ENCODE results near the gene CACNA1D.

CACNA1D gene

DNA sequence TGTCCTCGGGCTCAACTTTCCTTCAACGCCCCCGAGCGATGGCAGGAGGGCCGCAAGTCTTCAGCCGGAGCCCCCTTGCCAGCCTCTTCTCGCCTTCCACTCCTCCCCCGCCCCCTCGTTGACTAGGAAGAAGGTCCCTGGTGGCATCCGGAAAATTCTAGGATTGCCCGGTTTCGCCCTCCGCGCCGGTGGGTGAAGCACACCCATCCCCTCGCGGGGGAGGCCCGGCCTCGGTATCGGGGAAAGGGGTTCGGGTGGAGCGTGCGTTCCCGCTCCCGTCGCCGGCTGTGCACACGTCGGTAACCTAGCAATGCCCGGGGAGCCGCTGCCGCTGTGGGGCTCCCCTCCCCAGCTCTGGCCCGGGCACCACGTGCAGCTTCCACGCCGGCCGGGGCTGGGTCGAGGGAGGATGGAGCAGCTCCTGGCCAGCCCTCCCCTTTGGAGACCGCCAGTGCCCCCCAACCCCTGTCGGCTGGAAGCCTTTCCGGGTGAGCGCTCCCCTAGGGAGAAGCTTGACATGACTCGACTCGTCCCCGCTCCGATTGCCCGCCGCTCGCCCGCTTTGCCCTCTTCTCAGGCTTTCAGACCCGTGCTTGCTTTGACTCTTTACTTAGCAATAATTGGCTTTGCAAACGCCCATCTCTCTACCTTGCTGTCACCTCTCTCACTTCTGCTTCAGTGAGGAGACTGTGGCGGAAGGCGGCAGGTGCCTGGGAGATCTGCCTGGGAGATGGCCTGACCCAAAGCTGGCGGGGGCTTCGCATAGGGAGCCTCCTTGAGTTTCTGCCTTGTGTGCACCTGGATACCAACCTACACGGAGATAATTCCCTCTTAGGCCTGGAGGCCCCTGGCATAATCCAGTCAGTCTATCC is 1.3 kb downstream of the CACNA1D start:
- no peak for DNase-seq

DNA sequence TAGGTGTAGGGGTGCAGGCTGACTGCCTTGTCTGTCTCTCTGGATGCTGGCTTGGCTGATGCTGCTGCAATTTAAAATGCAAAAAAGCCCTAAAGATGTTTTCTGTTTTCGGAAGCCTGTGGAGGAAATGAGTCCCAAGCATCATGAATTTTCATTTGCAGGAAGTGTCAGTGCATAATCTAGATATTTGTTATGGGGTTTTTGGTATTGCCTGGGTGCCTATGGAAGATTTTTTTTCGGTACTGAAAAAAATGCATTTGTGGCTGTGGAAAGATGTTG is 1.9 kb downstream of the CACNA1D start:
- DNase-seq, result no peak

DNA sequence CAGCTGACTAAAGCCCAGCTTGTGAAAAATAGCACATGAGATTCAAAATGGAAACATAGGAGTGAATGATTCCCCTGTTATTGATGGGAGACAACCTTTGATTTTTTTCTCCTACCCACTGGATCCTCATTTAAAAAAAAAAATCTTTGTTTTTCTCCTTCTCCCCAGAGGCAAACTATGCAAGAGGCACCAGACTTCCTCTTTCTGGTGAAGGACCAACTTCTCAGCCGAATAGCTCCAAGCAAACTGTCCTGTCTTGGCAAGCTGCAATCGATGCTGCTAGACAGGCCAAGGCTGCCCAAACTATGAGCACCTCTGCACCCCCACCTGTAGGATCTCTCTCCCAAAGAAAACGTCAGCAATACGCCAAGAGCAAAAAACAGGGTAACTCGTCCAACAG is 2.6 kb downstream of the CACNA1D start:
- DNase-seq, result no peak

DNA sequence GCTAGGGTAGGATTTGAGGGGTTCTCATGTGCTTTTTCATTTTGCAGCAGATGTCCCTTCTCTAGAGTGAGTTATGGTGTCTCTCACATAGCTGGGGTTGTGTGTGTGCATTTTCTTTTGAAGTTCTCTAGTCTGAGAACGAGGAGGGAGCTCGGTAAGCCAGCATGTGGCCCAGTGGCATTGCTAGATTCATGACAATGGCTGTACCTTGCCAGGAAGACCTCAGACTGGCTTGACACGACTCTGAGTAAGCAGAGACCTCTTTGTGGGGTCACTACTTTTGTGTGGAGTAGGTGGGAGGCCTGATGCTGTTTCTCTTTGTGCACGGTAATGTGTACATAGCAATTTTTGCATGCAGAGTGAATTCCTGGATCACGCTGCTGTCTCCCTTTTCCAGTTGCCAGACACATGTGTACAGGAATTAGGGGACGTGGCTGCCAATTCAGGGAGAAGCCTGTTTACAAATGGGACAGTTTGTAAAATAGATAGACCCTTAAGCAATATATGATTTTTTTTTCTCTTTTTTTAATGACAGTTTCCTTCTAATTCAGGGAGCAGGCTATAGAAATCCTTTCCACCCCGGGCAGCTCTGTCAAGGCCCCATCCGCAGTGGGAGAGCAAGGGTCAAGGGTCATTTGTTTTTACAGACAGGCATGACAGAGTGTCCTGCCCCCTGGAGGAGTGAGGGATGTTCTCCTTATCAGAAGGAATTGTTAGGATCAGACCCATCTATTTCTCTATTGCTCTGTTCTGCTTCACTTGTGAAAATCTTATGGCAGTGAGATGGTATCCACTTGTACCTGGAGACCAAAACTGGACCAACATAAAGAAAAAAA is 4.6 kb downstream of the CACNA1D start:
- DNase-seq, result no peak

DNA sequence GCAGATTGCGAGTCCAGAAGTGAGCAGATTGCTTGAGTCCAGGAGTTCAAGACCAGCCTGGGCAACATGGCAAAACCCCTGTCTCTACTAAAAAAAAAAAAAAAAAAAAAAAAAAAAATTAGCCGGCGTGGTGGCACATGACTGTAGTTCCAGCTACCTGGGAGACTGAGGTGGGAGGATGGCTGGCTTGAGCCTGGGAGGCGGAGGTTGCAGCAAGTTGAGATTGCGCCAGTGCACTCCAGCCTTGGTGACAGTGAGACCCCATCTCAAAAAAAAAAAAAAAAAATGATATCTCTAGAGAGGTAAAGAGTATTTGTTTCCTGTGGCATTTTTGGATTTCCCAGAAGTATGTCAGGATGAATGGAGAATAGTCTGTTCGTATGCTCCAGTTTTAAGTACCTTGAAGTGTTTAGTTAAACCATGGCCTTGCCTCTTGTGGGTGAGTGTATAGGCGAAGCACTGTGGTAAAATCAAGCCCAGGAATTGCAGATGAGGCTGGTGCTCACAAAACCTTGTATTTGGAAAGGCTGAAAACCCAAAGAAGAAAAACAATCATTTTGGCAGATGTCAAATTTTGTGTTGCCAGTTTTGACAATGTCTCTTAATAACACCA is 5.9 kb downstream of the CACNA1D start:
- no peak for DNase-seq

DNA sequence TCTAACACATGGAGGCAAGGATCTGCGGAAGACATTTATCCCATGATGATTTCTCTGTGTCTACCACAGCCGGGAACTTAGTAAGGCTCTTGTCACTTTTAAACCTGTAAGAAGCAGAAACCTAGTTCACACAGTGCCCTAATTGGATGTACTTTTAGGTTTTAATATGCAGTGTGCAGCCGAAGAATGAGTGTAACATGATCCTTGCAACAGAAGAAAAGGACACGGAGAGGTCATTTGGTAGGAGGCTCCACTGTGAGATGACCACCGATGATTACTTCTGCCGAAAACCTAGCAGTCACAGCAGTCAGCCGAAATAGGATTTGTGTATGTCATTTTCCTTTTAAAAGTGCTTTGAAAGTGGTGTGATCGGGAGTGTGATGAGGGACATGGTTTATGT is 6.8 kb downstream of the CACNA1D start:
- DNase-seq, result no peak

DNA sequence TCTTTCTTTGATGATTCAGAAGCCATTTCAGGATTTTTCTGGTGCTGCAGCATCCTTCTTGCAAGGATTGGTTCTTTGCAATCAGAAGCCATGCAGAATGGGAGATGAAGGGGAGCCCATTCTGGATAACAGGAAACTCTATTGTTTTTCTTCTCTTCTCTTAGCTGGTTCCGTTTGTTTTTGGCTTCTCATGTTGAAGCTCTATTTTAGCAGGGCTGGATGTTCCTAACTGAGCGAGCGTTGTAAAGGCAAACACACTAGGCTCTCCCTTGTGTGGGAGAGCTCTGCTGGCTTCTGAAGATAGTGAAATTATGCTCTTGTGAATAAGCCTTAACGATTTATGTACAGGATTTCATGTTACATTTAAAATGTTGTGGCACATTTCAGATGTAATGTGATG is 8.3 kb downstream of the CACNA1D start:
- DNase-seq, result no peak

DNA sequence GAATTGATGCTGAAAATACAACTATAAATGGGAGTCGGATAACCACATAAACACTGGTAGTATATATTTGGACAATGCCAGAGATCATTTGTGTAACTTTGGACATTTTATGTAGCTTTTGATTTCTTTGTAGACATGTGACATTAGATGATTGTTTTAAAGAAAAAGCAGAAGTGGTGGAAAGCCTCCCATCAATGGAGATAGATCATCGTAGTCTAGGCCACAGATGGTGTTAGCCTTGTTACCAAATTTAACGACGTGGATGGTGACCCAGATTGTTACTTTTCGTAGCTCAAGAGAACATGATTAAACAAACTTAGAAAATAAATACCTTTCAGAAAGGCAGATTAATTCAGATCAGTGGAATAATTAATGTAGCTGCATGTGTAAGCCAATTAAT is 8.8 kb downstream of the CACNA1D start:
- no peak for DNase-seq

DNA sequence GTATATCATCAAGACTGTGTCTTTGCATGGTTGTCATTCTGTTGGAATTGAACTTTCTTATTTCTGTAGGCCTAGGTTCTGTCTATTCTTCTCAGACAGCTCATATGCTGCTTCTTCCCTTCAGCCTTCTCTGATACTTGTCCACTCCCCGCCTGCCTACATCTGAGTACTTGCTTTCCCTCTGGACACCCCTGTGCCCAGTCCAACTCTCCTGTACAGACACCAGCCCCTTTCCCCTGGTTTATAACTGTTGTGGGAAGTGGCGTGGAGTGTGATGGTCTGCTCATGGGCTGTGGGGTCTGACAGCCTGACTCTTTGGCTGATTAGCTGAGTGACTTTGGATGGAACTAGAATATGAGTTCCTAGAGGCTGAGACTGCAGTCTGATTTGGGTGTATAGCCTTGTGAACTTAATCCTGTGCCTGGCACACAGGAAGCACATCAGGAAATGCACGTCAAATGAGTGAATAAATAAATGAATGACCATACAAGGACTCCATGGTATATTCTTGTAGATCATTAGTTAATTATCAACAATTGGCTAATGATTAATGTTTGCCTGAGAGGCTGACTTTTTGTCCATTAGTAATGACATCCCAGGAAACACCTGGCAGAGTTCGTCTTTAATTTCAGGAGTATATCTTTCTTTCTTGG is 11.8 kb downstream of the CACNA1D start:
- no peak for DNase-seq

DNA sequence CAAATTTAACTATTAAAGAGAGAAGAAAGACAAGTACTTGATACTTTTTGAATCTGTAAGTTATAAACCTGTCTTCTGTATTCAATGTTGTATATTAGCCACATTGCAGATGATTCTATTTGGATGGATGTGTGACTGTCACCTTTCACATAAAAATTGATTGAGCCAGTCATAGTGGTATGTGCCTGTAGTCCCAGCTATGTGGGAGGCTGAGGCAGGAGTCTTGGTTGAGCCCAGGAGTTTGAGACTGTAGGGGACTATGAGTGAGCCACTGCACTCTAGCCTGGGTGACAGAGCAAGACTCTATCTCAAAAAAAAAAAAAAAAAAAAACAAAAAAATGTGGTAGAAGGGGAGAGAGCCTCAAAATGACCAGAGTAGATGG is 12.3 kb downstream of the CACNA1D start:
- no peak for DNase-seq

DNA sequence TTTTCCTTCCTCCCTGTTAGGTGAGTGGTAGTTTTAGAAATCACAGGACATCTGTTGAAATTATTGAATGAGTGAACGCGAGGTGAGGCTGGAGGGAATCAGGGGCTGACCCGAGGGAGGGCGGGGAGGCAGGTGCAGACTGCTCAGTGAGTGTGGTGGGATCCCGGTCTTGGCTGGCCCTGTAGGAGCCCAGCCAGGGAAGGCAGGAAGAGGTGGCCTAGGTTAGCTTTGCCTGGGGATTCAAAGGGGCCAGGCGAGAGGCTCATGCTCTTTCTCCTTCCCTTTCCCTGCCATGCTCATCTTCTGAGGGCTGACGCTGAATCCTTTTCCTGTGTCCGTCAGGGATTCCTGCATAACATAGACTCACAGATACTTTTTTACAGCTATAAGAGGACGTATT is 15.1 kb downstream of the CACNA1D start:
- no peak for DNase-seq

DNA sequence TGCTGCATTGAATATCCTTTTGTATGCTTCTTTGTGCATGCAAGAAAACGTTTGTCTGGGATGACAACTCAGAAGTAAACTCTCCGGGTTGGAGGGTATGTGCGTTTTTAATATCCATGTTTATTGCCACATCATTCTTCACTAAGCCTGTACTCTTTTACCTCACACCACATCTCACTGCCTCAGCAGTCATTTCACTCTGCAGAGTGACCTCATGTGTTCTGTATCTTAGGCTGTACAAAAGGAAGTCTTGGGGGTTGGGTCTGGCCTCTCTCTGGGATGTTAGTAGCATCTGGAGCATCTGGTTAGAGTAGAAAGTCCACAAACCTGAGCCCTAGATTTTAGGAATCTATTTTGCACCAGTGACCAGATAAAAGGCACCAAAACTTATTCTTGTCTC is 16.1 kb downstream of the CACNA1D start:
- no peak for DNase-seq

DNA sequence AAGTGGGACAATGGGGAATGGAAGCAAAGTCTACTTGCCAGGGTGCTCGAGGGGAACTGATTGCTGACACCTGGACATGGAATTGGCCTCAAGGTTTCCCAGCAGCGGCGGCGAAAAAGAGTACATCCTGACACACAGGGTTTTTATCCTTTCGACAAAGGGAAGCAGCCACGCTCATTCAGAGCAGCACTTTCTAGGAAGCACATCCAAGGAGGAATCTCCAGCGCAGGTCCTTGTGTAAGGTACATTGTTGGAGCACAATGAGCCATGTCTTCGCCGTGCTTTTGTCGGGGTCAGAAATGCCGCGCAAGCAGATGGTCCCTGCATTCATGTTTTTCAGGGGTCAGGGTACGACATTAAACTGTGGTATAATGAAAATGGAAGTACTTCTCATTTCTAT is 16.8 kb downstream of the CACNA1D start:
- no peak for DNase-seq

DNA sequence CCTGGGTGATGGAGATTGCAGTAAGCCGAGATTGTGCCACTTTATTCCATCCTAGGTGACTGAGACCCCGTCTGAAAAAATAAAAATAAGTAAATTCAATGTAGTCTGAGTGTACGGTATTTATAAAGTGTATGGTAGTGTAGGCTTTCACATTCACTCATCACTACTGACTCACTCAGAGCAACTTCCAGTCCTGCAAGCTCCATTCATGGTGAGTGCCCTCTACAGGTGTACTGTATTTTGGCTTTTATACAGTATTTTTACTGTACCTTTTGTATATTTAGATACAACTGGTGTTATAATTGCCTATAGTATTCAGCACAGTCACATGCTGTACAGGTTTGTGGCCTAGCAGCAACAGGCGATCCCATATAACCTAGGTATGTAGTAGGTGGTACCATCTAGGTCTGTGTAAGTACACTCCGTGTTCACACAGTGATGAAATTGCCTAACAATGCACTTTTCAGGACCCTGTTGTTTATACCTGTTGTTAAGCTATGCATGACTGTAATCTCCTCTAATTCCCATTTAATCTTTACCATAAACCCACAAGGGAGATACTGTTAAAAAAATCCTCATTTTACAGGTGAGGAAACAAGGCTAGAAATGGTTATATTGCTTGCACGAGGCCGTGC is 19.3 kb downstream of the CACNA1D start:
- no peak for DNase-seq

DNA sequence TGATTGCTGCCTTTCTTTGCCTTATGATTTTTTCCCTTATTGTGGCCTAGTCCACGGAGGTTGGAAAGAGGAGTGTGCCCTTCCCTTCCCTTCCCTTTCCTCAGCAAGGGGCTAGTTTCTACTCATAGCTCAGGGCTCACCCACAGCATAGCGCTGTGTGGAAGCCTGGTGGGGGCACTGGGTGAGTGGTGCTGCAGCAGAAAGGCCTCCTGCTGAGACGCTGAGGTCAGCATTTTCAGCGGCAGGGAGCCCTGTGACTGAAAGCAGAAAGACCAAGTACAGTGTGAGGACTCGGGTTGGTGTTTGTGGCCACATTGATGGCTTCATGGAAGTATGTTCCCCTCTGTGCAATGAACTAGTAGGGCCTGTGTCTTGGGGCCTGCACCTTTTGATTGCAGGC is 21.9 kb downstream of the CACNA1D start:
- no peak for DNase-seq

DNA sequence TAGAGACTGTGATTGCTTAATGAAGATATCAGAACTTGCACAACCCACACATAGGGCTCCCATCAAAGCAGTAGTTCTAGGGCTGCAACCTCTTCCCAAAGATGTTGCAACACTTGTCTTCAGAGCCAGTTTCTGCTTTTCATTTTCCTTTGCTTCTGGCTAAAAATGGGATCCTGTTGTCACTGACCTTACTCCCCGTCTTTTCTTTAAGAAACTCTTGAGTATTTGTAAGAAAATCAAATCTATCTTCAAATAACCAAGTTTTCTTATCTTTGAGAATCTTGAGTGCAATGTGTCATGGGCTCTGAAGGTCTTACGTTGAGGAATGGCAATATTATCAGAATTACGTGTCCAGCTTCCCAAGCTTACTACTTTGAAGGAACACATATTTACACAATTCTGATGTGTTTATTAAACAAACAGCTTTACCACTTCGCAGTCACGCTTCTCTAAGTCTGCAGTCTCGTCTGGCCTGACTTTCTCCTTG is 24.1 kb downstream of the CACNA1D start:
- DNase-seq, result no peak

DNA sequence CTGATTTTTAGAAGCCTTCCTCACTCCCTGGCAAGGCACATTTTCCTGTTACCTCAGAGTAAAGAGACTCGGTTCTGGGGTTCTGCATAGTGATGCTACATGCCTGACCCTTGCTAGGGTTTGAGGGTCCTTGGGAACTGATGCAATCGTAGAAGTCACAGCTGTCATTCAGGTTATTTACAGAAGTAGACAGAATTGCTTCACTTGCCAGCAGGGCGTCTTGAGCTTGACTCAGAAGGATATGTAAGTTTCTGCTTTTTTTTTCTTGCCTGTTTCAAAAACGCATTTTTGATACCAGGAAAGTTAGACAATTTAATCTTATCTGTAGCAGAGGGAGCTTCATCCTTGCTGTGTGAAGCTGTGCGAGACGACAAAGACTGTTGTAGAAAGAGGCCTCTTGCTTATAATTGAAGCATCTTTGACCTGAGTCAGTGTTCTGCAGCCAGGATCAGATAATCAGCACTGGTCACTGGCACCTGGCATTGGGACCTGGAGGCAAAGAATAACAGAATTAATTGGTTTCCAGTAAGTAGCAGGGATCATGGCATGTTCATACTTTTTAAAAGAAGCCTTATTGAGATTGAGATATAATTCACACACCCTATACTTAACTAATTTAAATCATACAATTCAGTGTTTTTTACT is 24.8 kb downstream of the CACNA1D start:
- no peak for DNase-seq

DNA sequence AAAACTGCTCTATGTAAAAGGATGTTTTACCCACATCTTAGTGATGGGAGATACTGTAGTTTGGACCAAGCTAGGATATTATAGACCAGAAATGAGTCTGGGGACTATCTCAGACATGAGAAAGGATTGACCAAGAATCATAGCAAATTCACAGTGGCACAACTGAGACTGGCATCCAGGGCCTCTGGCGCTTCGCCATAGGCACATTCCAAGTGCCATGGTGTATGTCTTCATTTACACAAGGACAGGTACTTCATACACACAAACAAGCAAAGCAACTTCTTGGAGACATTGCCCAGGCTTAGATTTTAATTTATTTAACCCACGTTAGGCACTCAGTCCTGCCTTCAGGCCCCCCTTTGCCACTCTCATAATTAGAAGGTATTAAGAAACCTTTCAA is 28.9 kb downstream of the CACNA1D start:
- DNase-seq, result no peak

DNA sequence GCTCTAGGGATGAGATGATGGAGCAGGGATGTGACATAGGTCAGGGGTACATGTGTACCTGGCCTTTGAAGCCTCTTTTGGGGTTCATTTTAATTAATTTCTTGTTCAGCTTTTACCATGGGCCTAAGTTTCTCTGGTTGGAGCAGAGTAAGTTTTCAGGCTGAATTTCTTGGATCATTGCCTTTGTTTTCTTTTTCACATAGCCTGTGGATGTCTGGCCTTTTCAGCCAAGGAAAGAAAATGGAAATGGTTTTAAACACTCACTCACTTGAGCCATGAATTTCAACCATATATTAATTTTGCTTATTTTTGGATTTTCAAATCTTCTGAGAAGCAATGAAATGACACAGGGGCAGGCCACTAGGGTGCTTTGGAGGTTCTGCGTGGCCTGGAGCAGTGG is 30.2 kb downstream of the CACNA1D start:
- no peak for DNase-seq

DNA sequence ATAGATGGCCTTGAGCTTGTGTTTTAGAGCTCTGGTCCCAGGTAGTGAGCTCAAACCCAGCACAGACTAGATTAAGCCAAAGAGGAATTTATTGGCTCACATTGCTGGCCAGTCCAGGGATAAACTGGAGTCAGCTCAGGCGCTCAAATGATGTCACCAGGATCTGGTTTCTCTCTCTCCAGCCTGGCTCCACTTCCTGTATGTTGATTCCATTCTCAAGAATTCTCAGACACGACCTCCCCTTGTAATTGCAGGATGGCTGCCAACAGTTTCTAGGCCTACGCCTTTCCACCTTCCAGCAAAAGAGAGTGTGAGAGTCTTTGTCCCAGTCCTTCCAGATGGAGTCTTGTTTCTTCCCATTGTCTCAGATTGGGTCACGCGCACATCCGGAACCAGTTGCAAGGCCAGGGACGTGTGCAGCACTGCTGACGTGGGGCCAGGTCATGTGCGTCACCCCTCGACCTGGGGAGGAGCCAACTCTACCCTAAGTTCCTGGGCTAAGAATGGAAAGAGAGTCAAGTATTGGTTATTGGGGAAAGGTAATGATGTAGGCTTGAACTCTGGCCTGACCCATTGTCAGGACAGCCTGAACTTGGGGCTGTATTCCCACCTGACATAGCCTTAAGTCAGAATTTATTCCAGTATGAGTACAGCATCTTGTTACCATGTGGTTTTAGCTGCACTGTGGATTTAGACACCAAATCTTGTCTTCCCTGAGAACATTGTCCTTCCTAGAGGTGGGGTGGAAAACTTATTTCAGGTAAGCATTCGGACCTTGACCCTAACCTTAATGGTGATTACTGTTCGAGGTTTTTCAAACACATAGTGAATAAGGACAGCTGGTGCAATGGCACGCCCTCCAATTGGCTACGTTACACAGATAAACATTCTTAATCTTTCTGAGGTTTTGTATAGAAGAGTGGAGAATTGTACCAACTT is 31.6 kb downstream of the CACNA1D start:
- DNase-seq, result no peak

DNA sequence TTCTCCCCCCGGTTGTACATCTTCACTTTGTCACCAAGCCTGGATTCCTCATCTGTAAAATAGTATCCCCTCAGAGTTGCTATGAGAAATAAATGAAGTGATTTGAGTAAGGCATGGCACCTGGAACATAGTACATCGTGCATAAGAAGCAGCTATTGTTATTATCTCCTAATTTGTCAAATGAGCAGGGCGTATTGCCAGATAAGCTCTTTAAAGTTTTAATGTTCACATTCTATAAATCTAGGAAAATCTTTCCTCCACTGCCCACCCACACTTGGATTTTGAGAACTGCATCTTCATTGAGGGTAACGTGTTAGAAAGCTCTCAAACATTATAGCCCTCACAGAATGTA is 32.3 kb downstream of the CACNA1D start:
- no peak for DNase-seq
